Renal cortex interstitium (tissue), 11 donors: ENCODE results near the gene GINS1. TPM values are rescaled to one million over a fixed set of nuclear protein-coding genes. Genes with fewer than 3 reads are reported as not detected.

Experiments used
- DNase-seq, 11 donors: peaks; one replicate each; pipeline ENCODE4 v3.0.0-alpha.2; 2013; ENCODE audit warnings: low read depth in 9 of 11, low spot score in 4 of 11; ENCODE audit errors: extremely low read depth in 1 of 11
- polyA plus RNA-seq, 3 donors: library from polyadenylated mRNA; unstranded; fragments of 120-200 nt; gene quantifications; one replicate each; pipeline ENCODE4 v1.2.1, GENCODE V29; 2013; ENCODE audit not compliant: insufficient read length in 3 of 3

Gene GINS1
- polyA plus RNA-seq, 3 donors, result 18.9 to 21.0 (median 21.0) TPM

GRCh38 chr20:25497586-25498279, 90.3 kb downstream of the GINS1 start:
- no peak for DNase-seq

Other genes starting within 250 kb of the GINS1 start
- gene ENTPD6, start 212.0 kb upstream of the GINS1 start, polyA plus RNA-seq, result 10 to 100 TPM; 45.1 to 50.4 (median 48.9) TPM
- gene PYGB, start 159.6 kb upstream of the GINS1 start, polyA plus RNA-seq, result 10 to 100 TPM; 45.6 to 53.2 (median 51.1) TPM
- gene ABHD12, start 16.8 kb upstream of the GINS1 start, polyA plus RNA-seq, result 10 to 100 TPM; 40.0 to 49.7 (median 47.9) TPM
- gene NINL, start 177.9 kb downstream of the GINS1 start, polyA plus RNA-seq, result 10 to 100 TPM; 41.8 to 60.2 (median 57.6) TPM
- 1 to 10 TPM; 5.9 to 6.6 (median 6.5) TPM for gene NANP, start 216.3 kb downstream of the GINS1 start, polyA plus RNA-seq